K562 (cell line): ENCODE results near the gene F12. TPM values are rescaled to one million over a fixed set of nuclear protein-coding genes. Genes with fewer than 3 reads are reported as not detected.

Source experiments
- ATF1 ChIP-seq, 2 experiments: fragments of 450-650 bp in 1 of 2; IDR thresholded peaks; 2 replicates each; pipeline ENCODE4 v1.6.1; 2016; ENCODE audit warnings: missing compliant biosample characterization in 1 of 2, missing genetic modification characterization in 1 of 2
- BRCA1 ChIP-seq, 2 experiments: fragments of 450-650 bp in 1 of 2; sonication (generic) in 1 of 2; formaldehyde crosslinking in 1 of 2; IDR thresholded peaks; 2 replicates each; pipeline versions ENCODE4 v1.5.0 to v1.6.1; 2017 to 2020; ENCODE audit warnings: mild to moderate bottlenecking in 1 of 2, missing genetic modification reagents in 1 of 2
- CTBP1 ChIP-seq: fragments of 450-650 bp; IDR thresholded peaks from 2 replicates; pipeline ENCODE4 v1.6.1; 2016; ENCODE audit warnings: borderline replicate concordance
- EGR1 ChIP-seq: fragments of 450-650 bp; conservative IDR thresholded peaks from 2 replicates; pipeline ENCODE4 v1.6.1; 2017; ENCODE audit warnings: mild to moderate bottlenecking
- ETV5 ChIP-seq: sonication (generic); formaldehyde crosslinking; IDR thresholded peaks from 2 replicates; pipeline ENCODE4 v1.4.0; 2020; ENCODE audit warnings: low read depth, mild to moderate bottlenecking, missing genetic modification reagents
- HDAC8 ChIP-seq: fragments of 450-650 bp; IDR thresholded peaks from 2 replicates; pipeline ENCODE4 v1.6.1; 2016; ENCODE audit warnings: mild to moderate bottlenecking, missing genetic modification characterization, moderate library complexity, missing compliant biosample characterization
- LARP7 ChIP-seq: fragments of 450-650 bp; IDR thresholded peaks from 2 replicates; pipeline ENCODE4 v1.6.1; 2016
- MTF1 ChIP-seq: fragments of 250-450 bp; sonication (Bioruptor Pico); IDR thresholded peaks from 2 replicates; pipeline ENCODE4 v1.9.0; 2021; ENCODE audit warnings: moderate library complexity, mild to moderate bottlenecking, inconsistent platforms, borderline replicate concordance
- NBN ChIP-seq: fragments of 450-650 bp; IDR thresholded peaks from 2 replicates; pipeline ENCODE4 v1.6.1; 2016; ENCODE audit warnings: low read depth, mild to moderate bottlenecking
- NFIC ChIP-seq: fragments of 450-650 bp; IDR thresholded peaks from 2 replicates; pipeline ENCODE4 v1.6.1; 2017; ENCODE audit warnings: mild to moderate bottlenecking, inconsistent platforms
- NRF1 ChIP-seq, 2 experiments: fragments of 450-650 bp; IDR thresholded peaks in 1 of 2; conservative IDR thresholded peaks in 1 of 2; 2 replicates each; pipeline ENCODE4 v1.6.1; 2014; ENCODE audit warnings: mild to moderate bottlenecking in 2 of 2
- RB1 ChIP-seq: fragments of 450-650 bp; IDR thresholded peaks from 2 replicates; pipeline ENCODE4 v1.6.1; 2017; ENCODE audit warnings: low read depth, mild to moderate bottlenecking
- SOX6 ChIP-seq: fragments of 450-650 bp; IDR thresholded peaks from 2 replicates; pipeline ENCODE4 v1.6.1; 2014; ENCODE audit warnings: mild to moderate bottlenecking
- XRCC3 ChIP-seq: fragments of 450-650 bp; IDR thresholded peaks from 2 replicates; pipeline ENCODE4 v1.6.1; 2017; ENCODE audit warnings: mild to moderate bottlenecking, moderate library complexity
- ZBTB8A ChIP-seq: fragments of 450-650 bp; IDR thresholded peaks from 2 replicates; pipeline ENCODE4 v1.6.1; 2018; ENCODE audit warnings: mild to moderate bottlenecking, moderate library complexity; ENCODE audit not compliant: partially characterized antibody
- ZNF224 ChIP-seq: sonication (generic); formaldehyde crosslinking; IDR thresholded peaks from 2 replicates; pipeline ENCODE4 v1.8.0; 2022; ENCODE audit warnings: mild to moderate bottlenecking, missing genetic modification reagents
- ZNF592 ChIP-seq: fragments of 450-650 bp; IDR thresholded peaks from 2 replicates; pipeline ENCODE4 v1.6.1; 2017; ENCODE audit warnings: antibody characterized with exemption, mild to moderate bottlenecking
- ZNF695 ChIP-seq: fragments of 450-650 bp; formaldehyde crosslinking; IDR thresholded peaks from 2 replicates; pipeline ENCODE4 v1.4.0; 2020; ENCODE audit warnings: mild to moderate bottlenecking, moderate library complexity
- polyA plus RNA-seq, 8 experiments: library from polyadenylated mRNA; depleted of rRNA in 4 of 8; stranded (reverse) in 5 of 8; unstranded in 3 of 8; fragments of >200 nt; fragmentation: Nextera tagmentation in 2 of 8; fragmentation: Illumina TruSeq in 1 of 8; extraction: Ambion mirVana in 2 of 8; extraction: Trizol in 1 of 8; gene quantifications; 2 replicates each; pipeline versions ENCODE4 v1.2.1 to v1.2.3, GENCODE V29; 2011 to 2014; ENCODE audit warnings: inconsistent platforms in 1 of 8, missing spikeins in 1 of 8
- total RNA-seq, 7 experiments: library from RNA; depleted of rRNA in 6 of 7; stranded (reverse); fragments of >200 nt in 6 of 7; fragmentation: Illumina TruSeq in 2 of 7; extraction: Trizol in 2 of 7; gene quantifications; 2 replicates each; pipeline versions ENCODE4 v1.2.1 to v1.2.3, GENCODE V29; 2011 to 2021; ENCODE audit warnings: low replicate concordance in 1 of 7
- TF ChIP-seq, protein P1 (sequence below): sonication (generic); formaldehyde crosslinking; IDR thresholded peaks from 2 replicates; pipeline ENCODE4 v1.8.0; 2023; ENCODE audit warnings: missing genetic modification reagents, mild to moderate bottlenecking, borderline replicate concordance

F12 gene
- total and polyA plus RNA-seq, 9 of the 15 experiments (the other 6 are each of a cell fraction or from before 2014, with no cell fraction given) = 0.59 to 18.3 (median 3.6) TPM

GRCh38 chr5:177455661-177456590 lies 46.6 kb upstream of the F12 start (continued):
- 0 out of 2 replicates have a peak, but pooled peaks have one; percentile 26 for TF ChIP-seq ZNF592
- no peak for TF ChIP-seq ZNF224 (CRISPR knock-in tag)
- TF ChIP-seq NRF1 (conservative IDR thresholded peaks at IDR 0.05 in 1 of 2, IDR thresholded peaks at IDR 0.05 in 1 of 2) = no peak
- TF ChIP-seq ETV5 (CRISPR knock-in tag) = no peak
- peak; percentile 91 for TF ChIP-seq EGR1
- TF ChIP-seq XRCC3 = no peak
- TF ChIP-seq, protein P1, sequence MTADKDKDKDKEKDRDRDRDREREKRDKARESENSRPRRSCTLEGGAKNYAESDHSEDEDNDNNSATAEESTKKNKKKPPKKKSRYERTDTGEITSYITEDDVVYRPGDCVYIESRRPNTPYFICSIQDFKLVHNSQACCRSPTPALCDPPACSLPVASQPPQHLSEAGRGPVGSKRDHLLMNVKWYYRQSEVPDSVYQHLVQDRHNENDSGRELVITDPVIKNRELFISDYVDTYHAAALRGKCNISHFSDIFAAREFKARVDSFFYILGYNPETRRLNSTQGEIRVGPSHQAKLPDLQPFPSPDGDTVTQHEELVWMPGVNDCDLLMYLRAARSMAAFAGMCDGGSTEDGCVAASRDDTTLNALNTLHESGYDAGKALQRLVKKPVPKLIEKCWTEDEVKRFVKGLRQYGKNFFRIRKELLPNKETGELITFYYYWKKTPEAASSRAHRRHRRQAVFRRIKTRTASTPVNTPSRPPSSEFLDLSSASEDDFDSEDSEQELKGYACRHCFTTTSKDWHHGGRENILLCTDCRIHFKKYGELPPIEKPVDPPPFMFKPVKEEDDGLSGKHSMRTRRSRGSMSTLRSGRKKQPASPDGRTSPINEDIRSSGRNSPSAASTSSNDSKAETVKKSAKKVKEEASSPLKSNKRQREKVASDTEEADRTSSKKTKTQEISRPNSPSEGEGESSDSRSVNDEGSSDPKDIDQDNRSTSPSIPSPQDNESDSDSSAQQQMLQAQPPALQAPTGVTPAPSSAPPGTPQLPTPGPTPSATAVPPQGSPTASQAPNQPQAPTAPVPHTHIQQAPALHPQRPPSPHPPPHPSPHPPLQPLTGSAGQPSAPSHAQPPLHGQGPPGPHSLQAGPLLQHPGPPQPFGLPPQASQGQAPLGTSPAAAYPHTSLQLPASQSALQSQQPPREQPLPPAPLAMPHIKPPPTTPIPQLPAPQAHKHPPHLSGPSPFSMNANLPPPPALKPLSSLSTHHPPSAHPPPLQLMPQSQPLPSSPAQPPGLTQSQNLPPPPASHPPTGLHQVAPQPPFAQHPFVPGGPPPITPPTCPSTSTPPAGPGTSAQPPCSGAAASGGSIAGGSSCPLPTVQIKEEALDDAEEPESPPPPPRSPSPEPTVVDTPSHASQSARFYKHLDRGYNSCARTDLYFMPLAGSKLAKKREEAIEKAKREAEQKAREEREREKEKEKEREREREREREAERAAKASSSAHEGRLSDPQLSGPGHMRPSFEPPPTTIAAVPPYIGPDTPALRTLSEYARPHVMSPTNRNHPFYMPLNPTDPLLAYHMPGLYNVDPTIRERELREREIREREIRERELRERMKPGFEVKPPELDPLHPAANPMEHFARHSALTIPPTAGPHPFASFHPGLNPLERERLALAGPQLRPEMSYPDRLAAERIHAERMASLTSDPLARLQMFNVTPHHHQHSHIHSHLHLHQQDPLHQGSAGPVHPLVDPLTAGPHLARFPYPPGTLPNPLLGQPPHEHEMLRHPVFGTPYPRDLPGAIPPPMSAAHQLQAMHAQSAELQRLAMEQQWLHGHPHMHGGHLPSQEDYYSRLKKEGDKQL (CRISPR knock-in tag) = no peak
- TF ChIP-seq HDAC8 (tag) = no peak
- TF ChIP-seq ATF1 (CRISPR knock-in tag; IDR thresholded peaks at IDR 0.05) = no peak
- no peak for TF ChIP-seq ATF1 (tag; IDR thresholded peaks at IDR 0.05)
- no peak for TF ChIP-seq NFIC
- TF ChIP-seq ZBTB8A = no peak
- no peak for TF ChIP-seq BRCA1 (IDR thresholded peaks at IDR 0.05)
- no peak for TF ChIP-seq BRCA1 (CRISPR knock-in tag; IDR thresholded peaks at IDR 0.05)
- TF ChIP-seq MTF1 (CRISPR knock-in tag) = no peak
- no peak; the same call in 1 of the 2 replicates for TF ChIP-seq SOX6
- no peak for TF ChIP-seq LARP7
- TF ChIP-seq ZNF695 = no peak
- TF ChIP-seq NBN = no peak
- peak; percentile 14; the same call in 1 of the 2 replicates for TF ChIP-seq CTBP1
- peak; percentile 21 for TF ChIP-seq RB1
